ENCODE measurements around the gene KAZN.

The KAZN gene

GRCh38 chr1:14862114-14862771, 263.8 kb downstream of the KAZN start:
- H3K36me3 ChIP-seq (ENCODE audit: control insufficient read depth, insufficient read depth, low read length): no peaks in the 10 kb centered on the region
- no peak for DNase-seq (ENCODE audit: extremely low read depth, insufficient read length)
- TF ChIP-seq CTCF (IDR thresholded peaks at IDR 0.05; ENCODE audit: insufficient read depth, low read length, poor library complexity, severe bottlenecking): no peak

GRCh38 chr1:14865106-14865505, 266.6 kb downstream of the KAZN start:
- TF ChIP-seq CTCF (IDR thresholded peaks at IDR 0.05; ENCODE audit: insufficient read depth, low read length, poor library complexity, severe bottlenecking): no peak
- no peaks in the 10 kb centered on the region; the same call in 1 of the 2 replicates for H3K27me3 ChIP-seq (replicated peaks; ENCODE audit: control insufficient read depth, insufficient read depth, low read length)
- no peak overlapping the region for H3K4me3 ChIP-seq (replicated peaks; ENCODE audit: low read depth, low read length)
- no peaks in the 10 kb centered on the region for H3K36me3 ChIP-seq (ENCODE audit: control insufficient read depth, insufficient read depth, low read length)
- no peak for DNase-seq (ENCODE audit: extremely low read depth, insufficient read length)

More at GRCh38 chr1:14862114-14862771, 263.8 kb downstream of the KAZN start:
- H3K4me3 ChIP-seq (replicated peaks; ENCODE audit: low read depth, low read length): no peak overlapping the region
- H3K27me3 ChIP-seq (replicated peaks; ENCODE audit: control insufficient read depth, insufficient read depth, low read length): no peaks in the 10 kb centered on the region

- H3K27me3 ChIP-seq (replicated peaks; ENCODE audit: control insufficient read depth, insufficient read depth, low read length): no peaks in the 10 kb centered on the region; the same call in 1 of the 2 replicates
- no peak overlapping the region for H3K4me3 ChIP-seq (replicated peaks; ENCODE audit: low read depth, low read length)
Observed at GRCh38 chr1:14866911-14867612, 268.6 kb downstream of the KAZN start.

GRCh38 chr1:14869187-14869586, 270.7 kb downstream of the KAZN start:
- H3K36me3 ChIP-seq (ENCODE audit: control insufficient read depth, insufficient read depth, low read length): no peaks in the 10 kb centered on the region
- TF ChIP-seq CTCF (IDR thresholded peaks at IDR 0.05; ENCODE audit: insufficient read depth, low read length, poor library complexity, severe bottlenecking): no peak
- H3K27me3 ChIP-seq (replicated peaks; ENCODE audit: control insufficient read depth, insufficient read depth, low read length): no peaks in the 10 kb centered on the region; the same call in 1 of the 2 replicates
- no peak for DNase-seq (ENCODE audit: extremely low read depth, insufficient read length)
- H3K4me3 ChIP-seq (replicated peaks; ENCODE audit: low read depth, low read length): no peak overlapping the region

More at GRCh38 chr1:14866911-14867612, 268.6 kb downstream of the KAZN start:
- no peaks in the 10 kb centered on the region for H3K36me3 ChIP-seq (ENCODE audit: control insufficient read depth, insufficient read depth, low read length)
- no peak for TF ChIP-seq CTCF (IDR thresholded peaks at IDR 0.05; ENCODE audit: insufficient read depth, low read length, poor library complexity, severe bottlenecking)
- no peak for DNase-seq (ENCODE audit: extremely low read depth, insufficient read length)

GRCh38 chr1:14871218-14871970, 272.9 kb downstream of the KAZN start:
- no peak for TF ChIP-seq CTCF (IDR thresholded peaks at IDR 0.05; ENCODE audit: insufficient read depth, low read length, poor library complexity, severe bottlenecking)
- DNase-seq (ENCODE audit: extremely low read depth, insufficient read length): no peak
- H3K4me3 ChIP-seq (replicated peaks; ENCODE audit: low read depth, low read length): no peak overlapping the region
- H3K36me3 ChIP-seq (ENCODE audit: control insufficient read depth, insufficient read depth, low read length): no peaks in the 10 kb centered on the region
- no peaks in the 10 kb centered on the region; the same call in 1 of the 2 replicates for H3K27me3 ChIP-seq (replicated peaks; ENCODE audit: control insufficient read depth, insufficient read depth, low read length)
